ENCODE measurements around the gene TPI1. TPM values are rescaled to one million over a fixed set of nuclear protein-coding genes. Genes with fewer than 3 reads are reported as not detected.

Gene TPI1
- total and polyA plus RNA-seq, 8 donors, result 88.5 to 247 (median 128) TPM

- no peak for FAIRE-seq
- no peak for ATAC-seq
- no peak for TF ChIP-seq CTCF (IDR thresholded peaks at IDR 0.05)
- DNase-seq, result peak in 2 of 6 donors; percentile 42 to 62
- Histone ChIP-seq H3K36me3 (no peaks in the 10 kb centered on the region), H3K9me3 (no peaks in the 10 kb centered on the region), H3K4me3 (peak overlapping the region in 1 of 4 donors; percentile 49), H3K27me3 (no peaks in the 10 kb centered on the region), H3K27ac (no peak overlapping the region), H3K4me1 (peaks cover 0 to 10% (median 7%) of the 10 kb centered on the region in 3 donors)
- intact Hi-C loops (cut with DNase I), result no loop called here
- 38 to 46% methylated on average over 14 to 16 of the region's 16 CpGs for WGBS, 2 donors
Observed at GRCh38 chr12:6850796-6851152, 16.6 kb upstream of the TPI1 start.

GRCh38 chr12:6851153-6851920 lies 16.0 kb upstream of the TPI1 start, which contains the start of gene CDCA3:
Gene CDCA3, minus strand, starts transcription at chr12:6851286. Its CDS starts 334 bp downstream, at chr12:6850952.
- peak; percentile 89 for FAIRE-seq
- no peak for TF ChIP-seq CTCF (IDR thresholded peaks at IDR 0.05)
- Histone ChIP-seq H3K27me3 (no peaks in the 10 kb centered on the region), H3K27ac (peak within 1 kb of the TSS; percentile 87 to 96 (median 94)), H3K9me3 (no peaks in the 10 kb centered on the region), H3K4me1 (peaks cover 0 to 10% (median 7%) of the 10 kb centered on the region in 3 donors), H3K4me3 (peak within 1 kb of the TSS; percentile 29 to 61 (median 51)), H3K36me3 (peaks cover 0 to 1% (median 0%) of the 10 kb centered on the region in 3 donors)
- peak; percentile 87 to 97 (median 96) for DNase-seq
- intact Hi-C loops (cut with DNase I), result no loop called here
- 0% methylated on average over 37 of the region's 37 CpGs for WGBS, 2 donors
- peak; percentile 76 to 85 (median 79) for ATAC-seq

GRCh38 chr12:6851921-6852650 lies 15.2 kb upstream of the TPI1 start, which contains the start of gene USP5:
Gene USP5, plus strand, starts transcription at chr12:6852150. Its CDS starts 30 bp downstream, at chr12:6852180.
- FAIRE-seq (peak; percentile 95), ATAC-seq (peak; percentile 85 to 93 (median 88)), DNase-seq (peak; percentile 96 to 99 (median 99))
- intact Hi-C loops (cut with DNase I), result no loop called here
- peak within 1 kb of the TSS; percentile 29 to 61 (median 51) for H3K4me3 ChIP-seq
- no peak for TF ChIP-seq CTCF (IDR thresholded peaks at IDR 0.05)
- H3K27me3 ChIP-seq, result no peaks in the 10 kb centered on the region
- H3K36me3 ChIP-seq, result peaks cover 0 to 6% (median 6%) of the 10 kb centered on the region in 3 donors
- H3K27ac ChIP-seq, result peak within 1 kb of the TSS; percentile 87 to 96 (median 94)
- WGBS, 2 donors, result 0 to 1% methylated on average over 64 to 65 of the region's 65 CpGs
- H3K9me3 ChIP-seq, result no peaks in the 10 kb centered on the region
- H3K4me1 ChIP-seq, result peaks cover 0 to 10% (median 7%) of the 10 kb centered on the region in 3 donors

- Histone ChIP-seq H3K4me1 (peaks cover 0 to 10% (median 7%) of the 10 kb centered on the region in 3 donors), H3K9me3 (no peaks in the 10 kb centered on the region), H3K36me3 (peaks cover 3 to 13% (median 6%) of the 10 kb centered on the region in 3 donors), H3K27ac (peak overlapping the region in 2 of 4 donors; percentile 5 to 87), H3K27me3 (no peaks in the 10 kb centered on the region), H3K4me3 (peak overlapping the region; percentile 19 to 53 (median 36))
- WGBS, 2 donors, result 2 to 4% methylated on average over 17 to 18 of the region's 18 CpGs
- TF ChIP-seq CTCF (IDR thresholded peaks at IDR 0.05), result no peak
- FAIRE-seq (no peak), DNase-seq (peak in 2 of 6 donors; percentile 44 to 52), ATAC-seq (no peak)
- intact Hi-C loops (cut with DNase I), result no loop called here
Observed at GRCh38 chr12:6852651-6853354, 14.5 kb upstream of the TPI1 start.

Measured in pancreas (tissue), 10 donors.